GM21723 (cell line): ENCODE data around the gene GARIN5A.
"Not testable (repeated sequence)": the region's sequence is repeated elsewhere in the genome, so short reads cannot be mapped to it uniquely, and the experiment has no call there.

ENCODE experiments used
- ATAC-seq: cut with Tn5 transposase; IDR thresholded peaks from one replicate; pipeline ENCODE4 v1.9.1; 2021; ENCODE audit warnings: mild to moderate bottlenecking, moderate library complexity; ENCODE audit not compliant: unreplicated experiment

Gene GARIN5A

GRCh38 chr19:50465986-50466705 is 10.5 kb downstream of the GARIN5A start:
- ATAC-seq: no peak

DNA sequence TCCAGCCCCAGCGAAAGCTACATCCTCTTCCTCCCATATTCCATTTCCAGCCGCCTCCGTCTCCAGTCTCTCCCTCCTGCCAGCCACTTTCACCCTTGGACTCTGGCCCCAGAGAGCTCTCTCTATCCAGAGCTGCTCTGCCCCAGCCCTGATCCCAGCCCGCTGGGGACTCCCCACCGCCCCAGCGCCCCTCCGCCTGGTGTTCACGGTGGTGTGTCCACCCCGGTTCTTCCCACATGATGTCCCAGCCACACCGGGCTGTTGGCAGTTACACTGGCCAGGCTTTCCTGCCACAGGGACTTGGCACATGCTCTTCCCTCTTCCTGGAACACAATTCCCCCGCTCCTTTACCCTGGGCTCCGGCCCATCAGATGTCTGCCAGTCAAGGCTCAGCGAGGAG is 11.6 kb downstream of the GARIN5A start:
- no peak for ATAC-seq

DNA sequence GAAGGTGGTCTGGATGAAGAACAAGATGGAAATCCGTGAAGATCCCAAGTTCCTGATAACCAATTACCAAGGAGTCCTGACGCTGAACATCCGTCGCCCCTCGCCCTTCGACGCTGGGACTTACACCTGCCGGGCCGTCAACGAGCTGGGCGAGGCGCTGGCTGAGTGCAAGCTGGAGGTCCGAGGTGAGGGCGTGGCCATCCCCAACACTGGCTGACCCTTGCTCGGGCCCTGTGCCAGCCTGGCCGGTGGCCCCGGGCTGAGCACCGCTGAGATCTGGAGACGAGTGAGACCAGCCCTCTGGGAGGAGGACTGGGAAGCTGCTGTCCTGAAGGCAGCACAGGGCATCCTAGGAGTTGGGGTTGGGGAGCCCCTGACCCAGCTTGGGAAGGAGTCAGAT is 12.3 kb downstream of the GARIN5A start:
- no peak for ATAC-seq

DNA sequence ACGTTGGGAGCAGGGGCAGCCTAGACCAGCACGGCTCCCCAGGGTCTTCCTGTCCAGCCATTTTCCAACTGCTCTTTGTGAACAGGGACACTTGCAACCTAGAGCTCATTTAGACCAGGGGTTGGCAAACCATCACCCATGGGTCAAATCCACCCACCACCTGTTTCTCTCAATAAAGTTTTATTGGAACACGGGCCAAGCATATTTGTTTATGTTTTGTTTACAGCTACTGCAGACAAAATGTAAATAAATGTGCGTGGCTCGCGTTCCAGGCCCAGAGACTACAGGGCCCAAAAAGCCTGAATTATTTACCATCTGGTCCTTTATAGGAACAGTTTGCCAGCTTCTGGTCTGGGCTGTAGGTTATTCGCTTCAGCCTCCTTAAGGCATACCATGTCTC is 13.7 kb downstream of the GARIN5A start:
- ATAC-seq: no peak

DNA sequence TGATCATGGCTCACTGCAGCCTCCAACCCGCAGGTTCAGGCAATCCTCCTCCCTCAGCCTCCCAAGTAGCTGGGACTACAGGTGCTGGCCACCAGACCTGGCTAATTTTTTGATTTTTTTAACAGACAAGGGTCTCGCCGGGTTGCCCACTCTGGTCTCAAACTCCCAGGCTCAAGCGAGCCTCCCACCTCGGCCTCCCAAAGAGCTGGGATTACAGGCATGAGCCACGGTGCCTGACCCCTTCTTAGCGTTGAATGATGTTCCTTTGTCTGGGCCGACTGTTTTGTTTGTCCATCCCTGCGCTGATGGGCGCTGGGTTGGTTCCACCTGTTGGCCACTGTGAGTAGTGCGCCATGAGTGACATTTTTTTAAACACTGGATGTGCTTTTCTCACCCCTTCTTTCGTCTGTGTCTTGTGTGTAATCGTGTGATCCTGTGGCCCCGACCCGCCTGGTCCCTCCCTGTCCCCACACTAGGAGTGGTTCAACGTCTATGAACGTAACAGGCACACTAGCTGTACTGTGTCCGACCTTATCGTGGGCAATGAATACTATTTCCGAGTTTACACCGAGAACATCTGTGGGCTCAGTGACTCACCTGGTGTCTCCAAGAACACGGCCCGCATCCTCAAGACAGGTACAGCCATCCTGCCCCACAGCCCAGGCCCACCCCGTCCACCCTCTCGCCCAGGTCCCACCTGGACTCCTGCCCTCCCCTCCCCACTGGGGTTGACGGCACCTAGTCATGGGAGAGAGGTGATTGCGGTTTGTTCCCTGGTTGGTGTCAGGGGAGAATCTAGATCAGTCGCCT is 15.4 kb downstream of the GARIN5A start:
- ATAC-seq: no peak

GRCh38 chr19:50460161-50460765 is 16.4 kb downstream of the GARIN5A start:
- peak; percentile 68 for ATAC-seq

- no peak for ATAC-seq
Observed at GRCh38 chr19:50459638-50460037, 17.0 kb downstream of the GARIN5A start.

DNA sequence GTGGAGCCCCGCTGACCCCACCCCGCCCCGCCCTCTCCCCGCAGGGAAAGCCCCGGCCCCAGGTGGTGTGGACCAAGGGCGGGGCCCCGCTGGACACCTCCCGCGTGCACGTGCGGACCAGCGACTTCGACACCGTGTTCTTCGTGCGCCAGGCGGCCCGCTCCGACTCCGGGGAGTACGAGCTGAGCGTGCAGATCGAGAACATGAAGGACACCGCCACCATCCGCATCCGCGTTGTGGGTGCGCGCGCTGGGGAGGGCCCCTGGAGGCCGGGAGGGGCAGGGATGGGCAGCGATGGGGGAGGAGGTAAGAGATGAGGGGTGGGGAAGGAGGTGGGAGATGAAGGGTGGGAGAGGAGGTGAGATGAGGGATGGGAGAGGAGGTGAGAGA is 17.6 kb downstream of the GARIN5A start:
- ATAC-seq: no peak

DNA sequence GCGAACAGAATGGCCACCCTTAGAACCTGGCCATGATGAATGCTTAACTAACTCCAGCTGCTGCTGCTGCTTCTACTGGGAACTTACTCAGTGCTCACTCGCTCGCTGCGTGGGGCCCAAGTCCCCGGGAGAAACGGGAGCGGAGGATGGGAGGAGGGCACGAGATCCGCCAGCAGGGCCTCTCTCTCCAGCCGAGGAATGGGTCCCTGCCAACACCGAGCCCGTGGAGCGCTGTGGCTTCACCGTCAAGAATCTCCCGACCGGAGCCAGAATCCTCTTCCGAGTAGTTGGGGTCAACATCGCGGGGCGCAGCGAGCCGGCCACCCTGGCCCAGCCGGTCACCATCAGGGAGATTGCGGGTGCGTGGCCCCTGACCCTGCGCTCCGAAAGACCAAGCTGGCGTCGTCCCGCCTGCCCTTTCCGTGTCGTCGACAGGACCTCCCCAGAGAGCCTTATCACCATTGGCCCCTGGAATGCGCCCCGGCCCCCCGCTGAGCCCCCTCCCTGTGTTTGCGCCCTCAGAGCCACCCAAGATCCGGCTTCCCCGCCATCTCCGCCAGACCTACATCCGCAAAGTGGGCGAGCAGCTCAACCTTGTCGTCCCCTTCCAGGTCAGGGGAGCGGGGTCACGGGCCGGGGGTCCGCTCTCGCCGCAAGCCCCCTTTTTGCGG is 18.1 kb downstream of the GARIN5A start:
- no peak for ATAC-seq

DNA sequence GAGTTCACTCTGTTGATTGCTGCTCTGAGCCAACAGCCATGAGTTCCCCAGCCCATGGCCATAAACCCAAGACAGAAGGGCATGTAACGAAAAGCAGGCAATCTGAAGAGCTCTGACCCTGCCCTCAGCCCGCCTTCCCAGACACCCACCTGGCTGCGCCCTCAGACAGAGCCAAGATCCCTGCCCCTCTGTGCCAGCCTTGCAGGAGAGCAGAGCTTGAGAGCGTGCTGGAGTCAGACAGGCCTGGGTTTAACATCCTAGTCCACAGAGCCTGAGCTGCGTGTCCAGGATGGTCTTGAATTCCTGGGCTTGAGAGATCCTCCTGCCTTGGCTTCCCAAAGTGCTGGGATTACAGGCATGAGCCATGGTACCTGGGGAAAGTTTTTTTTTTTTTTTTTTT is 19.3 kb downstream of the GARIN5A start:
- ATAC-seq: no peak

DNA sequence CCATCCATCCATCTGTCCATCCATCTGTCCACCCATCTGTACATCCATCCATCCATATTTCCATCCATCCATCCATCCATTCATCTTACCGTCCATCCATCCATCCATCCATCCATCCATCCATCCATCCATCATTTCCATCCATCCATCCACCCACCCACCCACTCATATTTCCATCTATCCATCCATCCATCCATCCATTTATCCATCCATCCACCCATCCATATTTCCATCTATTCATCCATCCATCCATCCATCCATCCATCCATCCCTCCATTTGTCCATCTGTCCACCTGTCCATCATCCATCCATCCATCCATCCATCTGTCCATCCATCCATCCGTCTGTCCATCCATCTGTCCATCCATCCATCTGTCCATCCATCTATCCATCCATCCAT is 20.7 kb downstream of the GARIN5A start:
- ATAC-seq: no peak

- no peak for ATAC-seq
Observed at GRCh38 chr19:50453243-50453642, 23.4 kb downstream of the GARIN5A start.

DNA sequence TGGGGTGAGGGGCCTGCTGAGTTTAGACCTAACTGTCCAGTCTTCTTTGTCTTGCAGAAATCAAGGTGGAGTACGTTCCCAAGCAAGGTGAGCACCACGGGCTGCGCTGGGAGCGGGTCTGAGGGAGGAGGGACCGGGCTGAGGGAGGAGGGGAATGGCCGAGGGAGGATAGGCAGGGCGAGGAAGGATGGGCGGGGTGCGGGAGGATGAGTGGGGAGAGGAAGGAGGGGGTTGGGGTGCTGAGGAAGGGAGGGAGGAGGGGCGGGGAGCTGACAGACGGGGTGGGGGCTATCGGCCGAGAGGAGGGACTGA is 25.5 kb downstream of the GARIN5A start:
- ATAC-seq: no peak

- no peak for ATAC-seq
Observed at GRCh38 chr19:50450369-50451222, 26.1 kb downstream of the GARIN5A start.

GRCh38 chr19:50449236-50449899 is 27.3 kb downstream of the GARIN5A start:
- no peak for ATAC-seq

GRCh38 chr19:50447750-50448149 is 28.9 kb downstream of the GARIN5A start:
- no peak for ATAC-seq

DNA sequence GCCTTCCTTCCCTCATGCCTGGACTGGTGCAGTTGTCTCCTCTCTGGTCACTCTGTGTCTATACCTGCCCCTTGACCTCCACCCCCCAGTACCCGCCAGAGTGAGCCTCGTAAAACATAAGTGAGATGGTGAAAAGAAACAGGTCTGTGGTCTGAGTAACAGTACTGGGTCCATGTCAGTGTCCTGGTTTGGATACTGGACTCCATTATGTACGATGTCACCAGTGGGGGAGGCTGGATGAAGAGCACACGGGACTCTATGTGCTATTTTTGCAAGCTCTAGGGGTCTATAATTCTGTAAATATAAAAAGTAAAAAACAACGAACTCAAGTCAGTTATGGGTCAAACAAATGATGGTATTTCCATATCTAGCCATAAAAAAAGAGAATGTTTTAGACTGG is 29.6 kb downstream of the GARIN5A start:
- no peak for ATAC-seq

DNA sequence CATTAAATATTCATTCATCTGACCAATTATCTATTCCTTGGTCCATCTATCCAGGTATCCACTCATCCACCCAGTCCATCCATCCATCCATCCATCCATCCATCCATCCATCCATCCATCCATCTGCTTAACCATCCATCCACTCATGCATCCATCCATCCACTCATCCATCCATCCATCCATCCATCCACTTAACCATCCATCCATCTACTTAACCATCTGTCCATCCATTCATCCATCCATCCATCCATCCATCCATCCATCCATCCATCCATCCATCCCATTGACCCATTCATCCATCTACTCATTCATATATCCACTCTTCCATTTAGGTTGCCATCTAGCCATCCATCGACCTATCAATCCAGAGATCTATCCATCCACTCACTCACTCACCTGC is 32.6 kb downstream of the GARIN5A start:
- no peak for ATAC-seq

GRCh38 chr19:50439130-50439529 is 37.5 kb downstream of the GARIN5A start:
- not testable (repeated sequence) for ATAC-seq

- ATAC-seq: no peak
Observed at GRCh38 chr19:50437862-50438449, 38.7 kb downstream of the GARIN5A start.
